GM12878 (cell line): ENCODE data around the gene SERPINE3.

Experiments used
- CHD2 ChIP-seq: IDR thresholded peaks from 2 replicates; pipeline ENCODE4 v1.6.1; 2011; ENCODE audit warnings: low read depth, low read length, improper control_type of control experiment, borderline replicate concordance
- CREB1 ChIP-seq: IDR thresholded peaks from 2 replicates; pipeline ENCODE4 v1.6.1; 2012; ENCODE audit warnings: low read depth, mild to moderate bottlenecking, inconsistent platforms
- CTCF ChIP-seq, 3 experiments: IDR thresholded peaks in 2 of 3; conservative IDR thresholded peaks in 1 of 3; 2 replicates each; pipeline ENCODE4 v1.5.1; 2011; ENCODE audit warnings: low read depth in 3 of 3, low read length in 3 of 3, mild to moderate bottlenecking in 3 of 3, control low read depth in 2 of 3, moderate library complexity in 2 of 3, inconsistent platforms in 1 of 3, mixed read lengths in 1 of 3; ENCODE audit not compliant: control insufficient read depth in 2 of 3, insufficient read depth in 1 of 3; ENCODE audit errors: extremely low read depth in 1 of 3
- MAX ChIP-seq: IDR thresholded peaks from 2 replicates; pipeline ENCODE4 v1.6.1; 2012; ENCODE audit warnings: low read depth, low read length, improper control_type of control experiment
- POLR2A ChIP-seq: IDR thresholded peaks from 2 replicates; pipeline ENCODE4 v1.6.1; 2011; ENCODE audit warnings: low read depth, mild to moderate bottlenecking, low read length
- RFX5 ChIP-seq: IDR thresholded peaks from 2 replicates; pipeline ENCODE4 v1.6.1; 2011; ENCODE audit warnings: low read depth, low read length, improper control_type of control experiment
- YBX1 ChIP-seq: fragments of 450-650 bp; IDR thresholded peaks from 2 replicates; pipeline ENCODE4 v1.6.1; 2016; ENCODE audit warnings: antibody characterized with exemption
- ZNF274 ChIP-seq: IDR thresholded peaks from one replicate; pipeline ENCODE4 v1.8.0; 2011; ENCODE audit not compliant: insufficient read length, insufficient read depth

- TF ChIP-seq CHD2 (no peak), CREB1 (no peak), YBX1 (no peak), MAX (no peak), CTCF (IDR thresholded peaks at IDR 0.05 in 2 of 3, conservative IDR thresholded peaks at IDR 0.05 in 1 of 3; ENCODE audit: control insufficient read depth in 2 of 3, extremely low read depth in 1 of 3, insufficient read depth in 1 of 3, low read depth in 3 of 3, low read length in 3 of 3) (no peak), POLR2A (no peak), ZNF274 (no peak), RFX5 (no peak)
These were observed 36.4 kb upstream of the SERPINE3 start for GRCh38 chr13:51303063-51303552.
